NCI-H1436 treated with DMSO at 0.1 percent for 48 hours (cell line): ENCODE results near the gene NUBP2.
"Not testable (repeated sequence)": the region's sequence is repeated elsewhere in the genome, so short reads cannot be mapped to it uniquely, and the experiment has no call there.

Experiments
- DNase-seq: peaks from one replicate; lab custom pipeline; 2025; lab: John Stamatoyannopoulos, UW

NUBP2 gene

GRCh38 chr16:1786242-1787055 is 3.7 kb downstream of the NUBP2 start:
- no peak for DNase-seq

DNA sequence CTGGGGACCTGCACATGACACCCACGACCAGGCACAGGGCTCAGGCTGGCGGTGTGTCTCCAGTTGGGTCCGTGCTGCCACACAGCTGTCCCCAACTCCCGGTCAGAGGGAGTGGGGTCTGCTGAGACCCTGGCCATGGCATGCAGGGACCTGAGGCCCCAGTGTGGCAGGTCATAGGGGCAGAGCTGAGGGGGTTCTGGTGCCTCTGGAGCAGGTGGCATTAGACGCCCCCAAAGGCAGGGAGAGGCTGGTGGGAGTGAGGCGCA is 4.2 kb downstream of the NUBP2 start:
- DNase-seq = no peak

DNA sequence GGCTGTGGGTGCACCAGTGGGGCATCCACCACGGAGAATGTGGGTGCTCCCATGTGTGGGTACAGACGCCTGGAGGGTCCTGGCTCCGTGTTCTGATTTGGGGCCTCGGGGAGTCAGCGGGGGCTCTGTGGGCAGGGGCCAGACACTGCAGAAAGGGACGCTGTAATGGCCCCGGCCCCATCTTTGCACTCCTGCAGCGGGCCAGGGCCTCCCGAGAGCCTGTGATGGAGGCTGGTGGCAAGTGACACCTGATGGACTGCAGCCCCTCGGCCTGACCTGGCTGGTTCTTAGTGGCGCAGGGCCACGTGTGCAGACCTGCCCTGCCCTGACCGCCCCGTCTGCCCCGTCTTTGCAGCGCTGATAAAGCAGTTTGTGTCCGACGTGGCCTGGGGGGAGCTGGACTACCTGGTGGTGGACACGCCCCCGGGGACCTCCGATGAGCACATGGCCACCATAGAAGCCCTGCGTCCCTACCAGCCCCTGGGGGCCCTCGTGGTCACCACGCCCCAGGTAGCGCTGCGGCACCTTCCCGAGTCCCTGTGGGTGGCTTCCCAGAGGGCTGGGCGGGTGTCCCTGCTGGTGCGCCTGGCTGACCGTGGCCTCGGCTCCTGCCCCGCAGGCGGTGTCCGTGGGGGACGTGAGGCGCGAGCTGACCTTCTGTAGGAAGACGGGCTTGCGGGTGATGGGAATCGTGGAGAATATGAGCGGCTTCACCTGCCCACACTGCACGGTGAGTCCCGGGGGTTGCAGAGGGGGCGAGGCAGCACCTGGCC is 4.7 kb downstream of the NUBP2 start:
- DNase-seq = no peak

GRCh38 chr16:1788095-1788707 is 5.4 kb downstream of the NUBP2 start:
- DNase-seq = no peak

DNA sequence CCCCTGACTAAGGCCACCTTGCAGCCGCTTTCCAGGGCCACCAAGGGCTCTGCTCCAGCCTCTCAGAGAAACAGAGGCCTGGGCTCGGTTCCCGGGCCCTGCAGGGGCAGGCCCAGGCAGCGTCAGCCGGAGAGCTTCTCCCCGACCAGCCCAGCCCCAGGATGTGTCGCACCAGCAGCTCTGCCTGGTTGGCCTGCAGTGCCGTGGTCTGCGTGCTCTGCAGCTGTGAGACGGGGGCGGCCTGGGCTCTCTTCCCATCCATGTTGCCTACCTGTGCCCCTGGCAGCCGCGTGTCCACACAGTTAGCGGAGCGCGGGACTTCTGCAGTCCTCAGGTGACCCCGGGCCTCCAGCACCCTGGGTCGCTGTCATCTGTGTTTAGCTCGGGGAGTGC is 5.9 kb downstream of the NUBP2 start:
- no peak for DNase-seq

DNA sequence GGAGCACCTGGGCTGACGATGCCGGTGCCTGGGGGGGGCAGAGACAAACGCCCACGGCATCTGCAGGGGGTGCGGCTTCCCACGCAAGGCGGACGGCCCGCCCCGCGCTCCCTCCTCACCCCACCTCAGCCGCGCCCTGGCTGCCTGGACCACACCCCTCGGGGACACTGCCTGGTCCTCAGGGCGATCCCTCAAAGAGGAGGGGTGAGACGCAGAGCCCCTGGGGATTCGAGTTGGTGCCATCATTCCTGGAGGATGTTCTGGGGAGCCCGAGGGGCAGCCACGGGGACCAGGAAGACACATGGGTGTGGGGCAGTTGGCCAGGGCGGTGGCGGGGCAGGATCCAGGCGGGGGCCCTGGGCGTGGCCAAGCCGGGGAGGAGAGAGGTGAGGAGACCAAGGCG is 6.9 kb downstream of the NUBP2 start:
- DNase-seq = no peak

GRCh38 chr16:1790261-1790610 is 7.5 kb downstream of the NUBP2 start:
- no peak for DNase-seq

DNA sequence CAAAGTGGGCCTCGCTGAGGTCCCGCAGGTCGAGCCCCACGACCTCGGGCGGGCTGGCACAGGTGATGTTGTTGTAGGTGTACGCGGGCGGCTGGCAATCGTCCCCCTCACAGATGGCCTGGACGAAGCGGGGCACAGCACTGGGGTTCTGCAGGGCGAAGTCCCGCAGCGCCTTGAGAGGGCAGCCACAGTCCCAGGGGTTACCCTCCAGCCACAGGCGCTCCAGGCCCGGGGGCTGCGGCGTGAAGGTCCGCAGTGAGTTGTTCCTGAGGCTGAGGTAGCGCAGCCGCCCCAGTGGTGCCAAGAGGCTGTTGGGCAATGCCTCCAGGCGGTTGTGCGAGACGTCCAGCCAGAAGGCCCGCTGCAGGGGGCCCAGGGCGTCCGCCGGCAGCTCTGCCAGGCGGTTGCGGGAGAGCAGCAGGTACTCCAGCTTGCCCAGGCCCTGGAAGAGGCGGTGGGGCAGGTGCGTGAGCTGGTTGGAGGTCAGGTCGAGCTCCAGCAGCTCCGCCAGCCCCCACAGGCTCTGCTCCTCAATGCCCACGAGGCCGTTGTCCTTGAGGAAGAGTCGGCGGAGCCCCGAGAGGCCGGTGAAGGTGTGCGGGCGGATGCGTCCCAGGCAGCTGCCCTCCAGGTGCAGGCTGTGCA is 8.0 kb downstream of the NUBP2 start:
- no peak for DNase-seq

GRCh38 chr16:1791256-1791942 is 8.6 kb downstream of the NUBP2 start:
- no peak for DNase-seq

- no peak for DNase-seq
Measured at GRCh38 chr16:1791943-1792812, 9.4 kb downstream of the NUBP2 start.

DNA sequence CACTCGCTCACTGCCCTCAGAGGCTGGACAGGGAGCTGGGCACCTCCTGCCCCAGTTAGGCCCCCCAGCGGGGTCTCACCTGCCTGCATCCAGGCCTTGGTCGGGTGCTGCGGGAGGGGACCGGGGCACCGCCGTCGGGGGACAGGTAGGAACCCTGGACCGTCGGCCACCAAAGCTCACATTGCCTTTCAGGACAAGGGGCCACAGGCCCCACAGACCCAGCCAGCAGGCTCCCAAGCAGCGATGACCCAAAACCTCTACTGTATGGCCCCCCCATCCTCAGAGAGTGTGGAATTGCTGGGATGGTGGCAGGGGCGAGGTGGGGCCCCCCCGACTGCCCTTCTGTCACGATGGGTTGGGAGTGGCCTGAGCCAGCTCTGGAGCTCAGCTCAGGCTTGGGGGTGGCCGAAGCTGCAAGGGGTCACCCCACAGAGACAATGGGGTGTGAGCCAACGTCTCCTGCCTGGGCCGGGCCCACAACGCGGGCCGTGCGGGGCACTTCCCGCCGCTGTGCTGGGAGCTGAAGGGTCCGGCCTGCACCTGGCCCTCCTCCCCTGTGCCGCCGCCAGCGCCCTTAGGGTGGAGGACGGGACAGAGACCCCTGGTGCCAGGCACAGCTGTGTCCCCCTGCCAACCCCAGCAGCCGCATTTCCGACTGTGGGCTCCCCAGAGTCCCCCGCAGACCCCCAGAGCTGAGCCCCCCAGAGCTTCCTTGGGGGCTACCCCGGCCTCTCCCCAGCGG is 10.2 kb downstream of the NUBP2 start:
- no peak for DNase-seq

DNA sequence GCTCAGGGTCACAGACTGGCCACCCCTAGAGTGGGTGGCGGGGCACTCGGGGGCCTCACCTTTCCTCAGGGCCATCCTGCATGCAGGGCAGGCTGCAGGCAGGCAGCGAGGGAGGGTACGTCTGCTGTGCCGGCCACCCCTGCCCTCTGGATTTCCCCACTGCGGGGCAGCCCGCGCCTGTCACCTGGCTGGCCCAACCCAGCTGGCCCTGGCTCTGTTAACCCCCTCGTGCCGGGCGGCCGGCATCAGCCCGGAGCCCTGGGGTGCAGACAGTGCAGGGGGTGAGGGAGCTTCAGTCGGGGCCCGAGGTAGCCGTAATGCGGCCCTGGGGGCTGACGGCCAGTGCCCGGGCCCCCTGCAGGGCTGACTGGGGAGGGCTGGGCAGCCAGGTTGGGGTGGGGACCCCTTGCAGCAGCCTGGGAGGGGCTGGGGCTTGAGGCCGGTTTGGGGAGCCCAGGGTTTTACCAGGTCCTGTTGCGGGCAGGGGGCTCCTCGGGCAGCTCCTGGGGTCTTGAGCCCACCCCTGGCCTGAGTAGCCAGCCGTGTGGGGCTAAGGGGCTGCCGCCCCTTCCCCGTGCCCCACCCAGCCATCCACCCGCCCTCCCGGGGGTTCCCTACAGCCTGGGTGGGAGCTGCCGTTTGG is 10.9 kb downstream of the NUBP2 start, which contains the start of gene IGFALS:
Gene IGFALS, minus strand, starts transcription at position 128 of the 643 bp plus-strand sequence. Its CDS starts 53 bp downstream, at position 75.
- DNase-seq = no peak

GRCh38 chr16:1794221-1794871 is 11.6 kb downstream of the NUBP2 start:
- no peak for DNase-seq

DNA sequence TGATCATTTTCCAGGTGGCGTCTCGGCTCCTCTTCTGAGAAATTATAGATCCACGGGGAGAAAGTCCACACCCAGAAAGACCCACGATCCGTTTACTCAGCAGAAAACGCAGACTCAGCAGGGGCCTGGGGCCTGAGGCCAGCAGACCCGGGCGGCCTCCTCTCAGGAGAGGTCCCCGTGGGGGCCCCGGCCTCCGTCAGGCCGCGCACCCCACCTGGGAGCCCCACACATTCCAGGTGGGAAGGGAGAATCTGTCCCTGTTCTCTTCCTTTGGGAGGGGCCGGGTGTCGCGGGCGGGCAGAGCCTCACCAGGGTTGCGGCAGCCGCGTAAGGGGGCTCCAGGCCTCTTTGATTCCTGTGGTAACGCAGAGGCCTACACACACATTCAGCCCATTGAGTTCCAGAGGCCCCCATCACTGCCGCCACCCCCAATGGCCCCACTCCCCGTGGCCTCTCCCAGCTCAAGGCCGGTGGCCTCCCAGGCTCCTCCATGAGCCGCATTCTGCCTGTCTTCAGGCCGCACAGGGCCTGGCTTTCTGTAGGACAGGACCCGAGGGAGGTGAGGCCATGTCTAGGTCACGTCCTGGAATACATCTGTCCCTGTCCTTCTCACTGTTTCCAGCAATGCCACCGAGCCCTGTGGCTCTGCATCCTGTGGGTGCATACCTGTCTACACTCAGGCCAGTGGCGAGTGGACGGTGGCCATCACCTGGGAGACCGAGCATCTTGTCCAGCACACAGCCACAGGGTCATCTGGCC is 12.3 kb downstream of the NUBP2 start:
- DNase-seq = no peak

GRCh38 chr16:1799263-1799662 is 16.5 kb downstream of the NUBP2 start:
- DNase-seq = not testable (repeated sequence)

- DNase-seq = no peak
Measured at GRCh38 chr16:1800701-1801100, 17.9 kb downstream of the NUBP2 start.

GRCh38 chr16:1807626-1808025 is 24.9 kb downstream of the NUBP2 start:
- DNase-seq = no peak

DNA sequence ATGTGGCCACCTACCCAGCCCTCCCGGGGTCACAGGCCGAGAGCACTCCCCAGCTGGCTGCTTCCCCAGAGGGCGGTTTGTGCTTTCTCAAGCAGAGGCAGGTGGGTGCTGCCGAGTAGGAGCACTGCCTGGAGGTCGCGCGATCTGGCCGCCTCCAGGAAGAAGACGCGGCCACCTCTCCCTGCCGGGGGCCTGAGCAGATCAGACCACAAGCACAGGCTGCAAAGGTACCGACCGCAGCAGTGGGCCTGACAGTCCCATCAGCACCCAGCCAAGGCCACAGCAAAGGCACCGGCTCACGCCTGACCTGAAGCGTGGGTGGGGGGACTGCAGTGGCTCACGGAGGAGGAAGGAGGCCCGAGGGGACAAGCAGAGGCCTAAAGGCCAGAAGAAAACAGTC is 25.9 kb downstream of the NUBP2 start:
- DNase-seq = no peak
